HUES6 (cell line): ENCODE data around the gene FBXO42.
"Not testable (repeated sequence)": the region's sequence is repeated elsewhere in the genome, so short reads cannot be mapped to it uniquely, and the experiment has no call there.

ENCODE experiments used
- H3K27ac ChIP-seq: 2 replicates; pipeline ENCODE4 v1.7.0; 2013; ENCODE audit warnings: low read depth, mild to moderate bottlenecking, low read length, inconsistent platforms
- H3K27me3 ChIP-seq: 2 replicates; pipeline ENCODE4 v1.6.1; 2013; ENCODE audit warnings: low read length; ENCODE audit not compliant: control insufficient read depth, insufficient read depth
- H3K36me3 ChIP-seq: 2 replicates; pipeline ENCODE4 v1.6.1; 2013; ENCODE audit warnings: low read length; ENCODE audit not compliant: control insufficient read depth, insufficient read depth
- H3K4me1 ChIP-seq: 2 replicates; pipeline ENCODE4 v1.6.1; 2013; ENCODE audit warnings: low read length; ENCODE audit not compliant: control insufficient read depth, insufficient read depth
- H3K4me3 ChIP-seq: 2 replicates; pipeline ENCODE4 v1.5.1; 2013; ENCODE audit warnings: low read depth, low read length
- H3K9ac ChIP-seq: one replicate; pipeline ENCODE4 v1.6.1; 2013; ENCODE audit warnings: mild to moderate bottlenecking, low read length
- H3K9me3 ChIP-seq: 2 replicates; pipeline ENCODE4 v1.6.1; 2013; ENCODE audit warnings: low read depth, low read length; ENCODE audit not compliant: control insufficient read depth, insufficient read depth

Gene FBXO42

DNA sequence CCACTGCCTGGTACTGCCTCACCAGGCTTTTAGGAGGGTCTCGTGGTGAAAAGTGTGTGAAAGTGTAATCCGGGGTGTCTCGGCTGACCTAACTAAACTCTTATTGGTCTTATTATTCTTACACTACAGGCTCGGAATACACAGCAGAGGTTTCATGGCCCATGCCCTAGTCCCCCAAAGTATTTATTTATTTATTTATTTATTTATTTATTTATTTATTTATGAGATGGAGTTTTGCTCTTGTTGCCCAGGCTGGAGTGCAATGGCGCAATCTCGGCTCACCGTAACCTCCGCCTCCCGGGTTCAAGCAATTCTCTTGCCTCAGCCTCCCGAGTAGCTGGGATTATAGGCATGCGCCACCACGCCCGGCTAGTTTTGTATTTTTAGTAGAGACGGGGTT lies 137.0 kb downstream of the FBXO42 start:
- H3K36me3 ChIP-seq, H3K9me3 ChIP-seq, H3K9ac ChIP-seq, H3K27ac ChIP-seq, H3K4me3 ChIP-seq: not testable (repeated sequence)
- Histone ChIP-seq H3K27me3 (peaks cover 31% of the 10 kb centered on the region), H3K4me1 (peaks cover 35% of the 10 kb centered on the region)

- Histone ChIP-seq H3K27me3 (peaks cover 16% of the 10 kb centered on the region), H3K4me1 (peaks cover 35% of the 10 kb centered on the region)
- H3K9ac ChIP-seq, H3K9me3 ChIP-seq, H3K27ac ChIP-seq, H3K36me3 ChIP-seq, H3K4me3 ChIP-seq: not testable (repeated sequence)
These were observed 138.7 kb downstream of the FBXO42 start for GRCh38 chr1:16213544-16213943.

- Histone ChIP-seq H3K9ac (no peak overlapping the region), H3K4me3 (peak overlapping the region; percentile 56; the same call in 1 of the 2 replicates), H3K4me1 (peaks cover 37% of the 10 kb centered on the region), H3K27ac (no peak overlapping the region), H3K36me3 (no peaks in the 10 kb centered on the region), H3K27me3 (peaks cover 15% of the 10 kb centered on the region), H3K9me3 (no peaks in the 10 kb centered on the region)
These were observed 139.3 kb downstream of the FBXO42 start for GRCh38 chr1:16213013-16213412.

- peaks cover 9% of the 10 kb centered on the region for H3K27me3 ChIP-seq
- H3K36me3 ChIP-seq: no peaks in the 10 kb centered on the region
- H3K4me3 ChIP-seq: peak within 1 kb of the TSS; percentile 56
- H3K9ac ChIP-seq: peak within 1 kb of the TSS; percentile 21
- no peaks in the 10 kb centered on the region for H3K9me3 ChIP-seq
- peak within 1 kb of the TSS; percentile 41; the same call in 1 of the 2 replicates for H3K27ac ChIP-seq
- H3K4me1 ChIP-seq: peaks cover 34% of the 10 kb centered on the region
These were observed 139.9 kb downstream of the FBXO42 start, which contains the start of gene ARHGEF19 for GRCh38 chr1:16212251-16212961. TSS of gene ARHGEF19 (minus strand) at chr1:16212652. CDS start at chr1:16209054, 3,598 bp downstream.

DNA sequence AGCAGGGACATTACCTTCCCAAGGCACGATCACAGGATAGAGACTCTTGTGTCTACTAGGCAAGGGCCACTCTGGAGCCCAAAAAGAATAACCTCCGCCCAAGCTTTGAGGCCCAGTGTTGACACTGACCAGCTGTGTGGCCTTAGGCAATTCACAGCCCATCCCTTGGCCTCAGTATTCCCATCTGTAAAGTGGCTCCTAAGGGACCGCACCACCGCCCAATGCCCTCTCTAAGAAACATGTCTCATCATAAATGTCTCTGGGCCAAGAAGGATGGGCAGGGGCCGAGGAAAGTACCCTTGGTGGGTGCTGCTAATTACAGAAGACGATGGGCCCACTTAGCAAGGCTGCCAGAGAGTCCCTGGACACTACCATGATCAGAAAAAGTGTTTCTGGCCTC lies 140.5 kb downstream of the FBXO42 start:
- Histone ChIP-seq H3K27me3 (peaks cover 5% of the 10 kb centered on the region), H3K27ac (peak overlapping the region; percentile 41; the same call in 1 of the 2 replicates), H3K4me1 (peaks cover 35% of the 10 kb centered on the region), H3K4me3 (peak overlapping the region; percentile 56; the same call in 1 of the 2 replicates), H3K9me3 (no peaks in the 10 kb centered on the region), H3K36me3 (no peaks in the 10 kb centered on the region), H3K9ac (peak overlapping the region; percentile 21)

- Histone ChIP-seq H3K9me3 (no peaks in the 10 kb centered on the region), H3K27ac (no peak overlapping the region), H3K9ac (no peak overlapping the region), H3K4me1 (peaks cover 36% of the 10 kb centered on the region), H3K4me3 (no peak overlapping the region), H3K36me3 (no peaks in the 10 kb centered on the region), H3K27me3 (no peaks in the 10 kb centered on the region)
These were observed 141.7 kb downstream of the FBXO42 start for GRCh38 chr1:16210581-16210980.

GRCh38 chr1:16209847-16210407 lies 142.4 kb downstream of the FBXO42 start:
- Histone ChIP-seq H3K4me1 (peaks cover 41% of the 10 kb centered on the region), H3K4me3 (no peak overlapping the region), H3K9me3 (no peaks in the 10 kb centered on the region), H3K36me3 (no peaks in the 10 kb centered on the region), H3K27ac (no peak overlapping the region), H3K27me3 (no peaks in the 10 kb centered on the region), H3K9ac (no peak overlapping the region)

GRCh38 chr1:16209132-16209846 lies 143.0 kb downstream of the FBXO42 start:
- Histone ChIP-seq H3K27me3 (no peaks in the 10 kb centered on the region), H3K9me3 (no peaks in the 10 kb centered on the region), H3K36me3 (0 out of 2 replicates have a peak, but pooled peaks cover 6% of the 10 kb centered on the region), H3K27ac (no peak overlapping the region), H3K4me3 (no peak overlapping the region), H3K4me1 (peaks cover 41% of the 10 kb centered on the region), H3K9ac (no peak overlapping the region)

- Histone ChIP-seq H3K27me3 (no peaks in the 10 kb centered on the region), H3K9ac (no peak overlapping the region), H3K4me1 (peaks cover 41% of the 10 kb centered on the region), H3K36me3 (0 out of 2 replicates have a peak, but pooled peaks cover 10% of the 10 kb centered on the region), H3K4me3 (peak overlapping the region; percentile 77; the same call in 1 of the 2 replicates), H3K9me3 (no peaks in the 10 kb centered on the region), H3K27ac (no peak overlapping the region)
These were observed 143.9 kb downstream of the FBXO42 start for GRCh38 chr1:16208270-16208987.

- no peaks in the 10 kb centered on the region for H3K27me3 ChIP-seq
- peak overlapping the region; percentile 76 for H3K9ac ChIP-seq
- no peak overlapping the region for H3K27ac ChIP-seq
- H3K9me3 ChIP-seq: no peaks in the 10 kb centered on the region
- peaks cover 33% of the 10 kb centered on the region for H3K4me1 ChIP-seq
- peak overlapping the region; percentile 77 for H3K4me3 ChIP-seq
- H3K36me3 ChIP-seq: 0 out of 2 replicates have a peak, but pooled peaks cover 10% of the 10 kb centered on the region
These were observed 144.7 kb downstream of the FBXO42 start for GRCh38 chr1:16207318-16208269.
